ENCODE results near the gene CCDC102A. TPM values are rescaled to one million over a fixed set of nuclear protein-coding genes. Genes with fewer than 3 reads are reported as not detected.
"Not testable (repeated sequence)": the region's sequence is repeated elsewhere in the genome, so short reads cannot be mapped to it uniquely, and the experiment has no call there.

The CCDC102A gene
- polyA plus RNA-seq, 3 donors: not detected

DNA sequence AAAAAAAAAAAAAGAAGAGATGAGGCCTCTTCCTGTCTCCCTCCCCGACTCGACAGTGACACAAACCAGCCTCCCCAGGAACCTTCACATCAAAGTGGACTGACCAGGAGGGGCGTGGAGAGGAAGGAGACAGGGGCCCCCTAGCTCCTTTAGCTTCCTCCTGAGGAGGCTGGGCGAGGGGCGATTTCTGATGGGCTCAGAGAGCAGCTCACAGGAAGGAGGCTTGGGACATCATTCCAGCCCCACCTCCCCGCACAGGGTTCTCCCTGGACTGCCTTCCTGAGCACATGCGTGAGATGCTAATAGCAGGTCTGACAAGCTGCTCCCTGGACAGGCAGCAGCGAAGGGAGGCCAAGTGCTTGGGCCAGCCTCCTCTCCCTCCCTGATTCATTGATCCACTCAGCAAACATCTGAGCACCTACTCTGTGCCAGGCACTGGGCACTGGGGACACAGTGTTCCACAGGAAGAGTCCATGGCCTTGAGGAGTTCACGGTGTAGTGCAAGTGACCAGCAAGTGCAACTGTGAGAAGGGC, 35.7 kb downstream of the CCDC102A start:
- intact Hi-C loops (cut with micrococcal nuclease): no loop called here
- no peak overlapping the region for H2AFZ ChIP-seq (ENCODE audit: insufficient read depth, low read depth, low read length, poor library complexity, severe bottlenecking)
- Mint-ChIP-seq H3K36me3 (no peaks in the 10 kb centered on the region), H3K27ac (no peak overlapping the region), H3K27me3 (ENCODE audit: low read depth in 3 of 3) (peaks cover 0 to 2% (median 1%) of the 10 kb centered on the region in 3 donors), H3K4me1 (no peaks in the 10 kb centered on the region), H3K4me3 (no peak overlapping the region), H3K9me3 (no peaks in the 10 kb centered on the region)
- H3K4me2 ChIP-seq (replicated peaks; ENCODE audit: extremely low read depth, low read length, poor library complexity, severe bottlenecking): no peak overlapping the region
- no peak for DNase-seq
- H3K9me3 ChIP-seq (replicated peaks in 1 of 2; ENCODE audit: control insufficient read depth in 1 of 2, insufficient read depth in 1 of 2, low read length in 2 of 2): no peaks in the 10 kb centered on the region
- no peaks in the 10 kb centered on the region for H3K27me3 ChIP-seq (ENCODE audit: control insufficient read depth in 2 of 2, insufficient read depth in 2 of 2, low read length in 2 of 2)
- TF ChIP-seq, protein P1, sequence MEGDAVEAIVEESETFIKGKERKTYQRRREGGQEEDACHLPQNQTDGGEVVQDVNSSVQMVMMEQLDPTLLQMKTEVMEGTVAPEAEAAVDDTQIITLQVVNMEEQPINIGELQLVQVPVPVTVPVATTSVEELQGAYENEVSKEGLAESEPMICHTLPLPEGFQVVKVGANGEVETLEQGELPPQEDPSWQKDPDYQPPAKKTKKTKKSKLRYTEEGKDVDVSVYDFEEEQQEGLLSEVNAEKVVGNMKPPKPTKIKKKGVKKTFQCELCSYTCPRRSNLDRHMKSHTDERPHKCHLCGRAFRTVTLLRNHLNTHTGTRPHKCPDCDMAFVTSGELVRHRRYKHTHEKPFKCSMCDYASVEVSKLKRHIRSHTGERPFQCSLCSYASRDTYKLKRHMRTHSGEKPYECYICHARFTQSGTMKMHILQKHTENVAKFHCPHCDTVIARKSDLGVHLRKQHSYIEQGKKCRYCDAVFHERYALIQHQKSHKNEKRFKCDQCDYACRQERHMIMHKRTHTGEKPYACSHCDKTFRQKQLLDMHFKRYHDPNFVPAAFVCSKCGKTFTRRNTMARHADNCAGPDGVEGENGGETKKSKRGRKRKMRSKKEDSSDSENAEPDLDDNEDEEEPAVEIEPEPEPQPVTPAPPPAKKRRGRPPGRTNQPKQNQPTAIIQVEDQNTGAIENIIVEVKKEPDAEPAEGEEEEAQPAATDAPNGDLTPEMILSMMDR (IDR thresholded peaks at IDR 0.05): no peak
- H3K27ac ChIP-seq (ENCODE audit: low read depth in 1 of 2, low read length in 2 of 2): no peak overlapping the region
- no peaks in the 10 kb centered on the region for H4K20me1 ChIP-seq (ENCODE audit: insufficient read depth, low read length)
- 50% methylated on average over 7 of the region's 9 CpGs for WGBS (ENCODE audit: insufficient coverage)
- no peaks in the 10 kb centered on the region for H3K36me3 ChIP-seq (replicated peaks in 1 of 2; ENCODE audit: control insufficient read depth in 1 of 2, insufficient read depth in 2 of 2, low read length in 2 of 2)
- no peak overlapping the region for H3K4me3 ChIP-seq (replicated peaks in 1 of 3; ENCODE audit: low read depth in 2 of 3, low read length in 3 of 3)
- no peaks in the 10 kb centered on the region for H3K4me1 ChIP-seq (ENCODE audit: control insufficient read depth in 1 of 2, insufficient read depth in 2 of 2, low read length in 2 of 2)
- H3K9ac ChIP-seq (ENCODE audit: insufficient read depth, low read length, poor library complexity, severe bottlenecking): no peak overlapping the region
- H3K79me2 ChIP-seq (ENCODE audit: insufficient read depth, low read length): no peaks in the 10 kb centered on the region

DNA sequence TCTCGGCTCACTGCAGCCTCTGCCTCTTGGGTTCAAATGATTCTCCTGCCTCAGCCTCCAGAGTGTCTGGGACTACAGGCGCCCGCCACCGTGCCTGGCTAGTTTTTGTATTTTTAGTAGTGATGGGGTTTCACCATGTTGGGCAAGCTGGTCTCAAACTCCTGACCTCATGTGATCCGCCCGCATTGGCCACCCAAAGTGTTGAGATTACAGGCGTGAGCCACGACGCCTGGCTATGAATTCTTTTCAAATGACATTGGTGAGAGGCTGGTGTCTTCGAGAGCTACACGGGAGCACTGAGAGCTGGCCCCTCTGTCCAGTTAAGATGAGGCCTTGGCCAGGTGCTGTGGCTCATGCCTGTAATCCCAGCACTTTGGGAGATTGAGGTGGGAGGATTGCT, 36.4 kb downstream of the CCDC102A start:
- H3K9me3 ChIP-seq (replicated peaks in 1 of 2; ENCODE audit: control insufficient read depth in 1 of 2, insufficient read depth in 1 of 2, low read length in 2 of 2); H3K27ac ChIP-seq (ENCODE audit: low read depth in 1 of 2, low read length in 2 of 2); H3K9me3 Mint-ChIP-seq; H3K4me1 Mint-ChIP-seq; H3K36me3 Mint-ChIP-seq; H3K27me3 Mint-ChIP-seq (ENCODE audit: low read depth in 3 of 3); H2AFZ ChIP-seq (ENCODE audit: insufficient read depth, low read depth, low read length, poor library complexity, severe bottlenecking); H3K4me1 ChIP-seq (ENCODE audit: control insufficient read depth in 1 of 2, insufficient read depth in 2 of 2, low read length in 2 of 2); DNase-seq; H3K4me3 Mint-ChIP-seq; H3K27me3 ChIP-seq (ENCODE audit: control insufficient read depth in 2 of 2, insufficient read depth in 2 of 2, low read length in 2 of 2); H3K4me2 ChIP-seq (replicated peaks; ENCODE audit: extremely low read depth, low read length, poor library complexity, severe bottlenecking); H3K27ac Mint-ChIP-seq; H3K36me3 ChIP-seq (replicated peaks in 1 of 2; ENCODE audit: control insufficient read depth in 1 of 2, insufficient read depth in 2 of 2, low read length in 2 of 2); H3K9ac ChIP-seq (ENCODE audit: insufficient read depth, low read length, poor library complexity, severe bottlenecking); H4K20me1 ChIP-seq (ENCODE audit: insufficient read depth, low read length); H3K4me3 ChIP-seq (replicated peaks in 1 of 3; ENCODE audit: low read depth in 2 of 3, low read length in 3 of 3); H3K79me2 ChIP-seq (ENCODE audit: insufficient read depth, low read length); intact Hi-C loops (cut with micrococcal nuclease): not testable (repeated sequence)
- 94% methylated on average over 10 of the region's 11 CpGs for WGBS (ENCODE audit: insufficient coverage)
